SHP77 (cell line): Measurements from ENCODE around the gene ATF6.

Source experiments
- DNase-seq, 2 experiments: peaks; one replicate each; lab custom pipeline; 2025; lab: John Stamatoyannopoulos, UW

ATF6 gene

GRCh38 chr1:161966067-161966466 lies 199.9 kb downstream of the ATF6 start:
- no peak for DNase-seq

- DNase-seq = no peak
Observed at GRCh38 chr1:161970036-161970435, 203.9 kb downstream of the ATF6 start.

GRCh38 chr1:161970633-161971032 lies 204.5 kb downstream of the ATF6 start:
- DNase-seq = no peak

GRCh38 chr1:161972828-161973227 lies 206.7 kb downstream of the ATF6 start:
- no peak for DNase-seq

- no peak for DNase-seq
Observed at GRCh38 chr1:161973924-161974845, 208.1 kb downstream of the ATF6 start.

GRCh38 chr1:161978011-161978790 lies 212.1 kb downstream of the ATF6 start:
- no peak for DNase-seq

GRCh38 chr1:161981126-161981525 lies 215.0 kb downstream of the ATF6 start:
- DNase-seq = no peak

GRCh38 chr1:161981735-161982506 lies 215.8 kb downstream of the ATF6 start:
- DNase-seq = no peak

- DNase-seq = no peak
Observed at GRCh38 chr1:161982507-161982895, 216.4 kb downstream of the ATF6 start.

GRCh38 chr1:161982917-161983316 lies 216.8 kb downstream of the ATF6 start:
- no peak for DNase-seq

GRCh38 chr1:161983725-161984124 lies 217.6 kb downstream of the ATF6 start:
- no peak for DNase-seq

- DNase-seq = no peak
Observed at GRCh38 chr1:161985301-161985822, 219.2 kb downstream of the ATF6 start.

GRCh38 chr1:161986328-161986727 lies 220.2 kb downstream of the ATF6 start:
- no peak for DNase-seq

- DNase-seq = no peak
Observed at GRCh38 chr1:161987303-161987702, 221.2 kb downstream of the ATF6 start.

GRCh38 chr1:161987872-161988271 lies 221.8 kb downstream of the ATF6 start:
- no peak for DNase-seq

GRCh38 chr1:161988413-161988812 lies 222.3 kb downstream of the ATF6 start:
- DNase-seq = no peak

- DNase-seq = no peak
Observed at GRCh38 chr1:161989108-161989507, 223.0 kb downstream of the ATF6 start.

- DNase-seq = no peak
Observed at GRCh38 chr1:161989786-161990185, 223.7 kb downstream of the ATF6 start.

GRCh38 chr1:161993576-161993975 lies 227.5 kb downstream of the ATF6 start:
- DNase-seq = no peak

GRCh38 chr1:161994175-161994668 lies 228.1 kb downstream of the ATF6 start:
- DNase-seq = no peak

- no peak for DNase-seq
Observed at GRCh38 chr1:161997152-161997551, 231.0 kb downstream of the ATF6 start.

GRCh38 chr1:161998811-161999210 lies 232.7 kb downstream of the ATF6 start:
- DNase-seq = no peak
